ENCODE results near the gene ICE2.
A peak's percentile ranks its signal among the peaks of the same experiment; 100 is the strongest.

Gene ICE2, protein sequence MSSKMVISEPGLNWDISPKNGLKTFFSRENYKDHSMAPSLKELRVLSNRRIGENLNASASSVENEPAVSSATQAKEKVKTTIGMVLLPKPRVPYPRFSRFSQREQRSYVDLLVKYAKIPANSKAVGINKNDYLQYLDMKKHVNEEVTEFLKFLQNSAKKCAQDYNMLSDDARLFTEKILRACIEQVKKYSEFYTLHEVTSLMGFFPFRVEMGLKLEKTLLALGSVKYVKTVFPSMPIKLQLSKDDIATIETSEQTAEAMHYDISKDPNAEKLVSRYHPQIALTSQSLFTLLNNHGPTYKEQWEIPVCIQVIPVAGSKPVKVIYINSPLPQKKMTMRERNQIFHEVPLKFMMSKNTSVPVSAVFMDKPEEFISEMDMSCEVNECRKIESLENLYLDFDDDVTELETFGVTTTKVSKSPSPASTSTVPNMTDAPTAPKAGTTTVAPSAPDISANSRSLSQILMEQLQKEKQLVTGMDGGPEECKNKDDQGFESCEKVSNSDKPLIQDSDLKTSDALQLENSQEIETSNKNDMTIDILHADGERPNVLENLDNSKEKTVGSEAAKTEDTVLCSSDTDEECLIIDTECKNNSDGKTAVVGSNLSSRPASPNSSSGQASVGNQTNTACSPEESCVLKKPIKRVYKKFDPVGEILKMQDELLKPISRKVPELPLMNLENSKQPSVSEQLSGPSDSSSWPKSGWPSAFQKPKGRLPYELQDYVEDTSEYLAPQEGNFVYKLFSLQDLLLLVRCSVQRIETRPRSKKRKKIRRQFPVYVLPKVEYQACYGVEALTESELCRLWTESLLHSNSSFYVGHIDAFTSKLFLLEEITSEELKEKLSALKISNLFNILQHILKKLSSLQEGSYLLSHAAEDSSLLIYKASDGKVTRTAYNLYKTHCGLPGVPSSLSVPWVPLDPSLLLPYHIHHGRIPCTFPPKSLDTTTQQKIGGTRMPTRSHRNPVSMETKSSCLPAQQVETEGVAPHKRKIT

GRCh38 chr15:60478566-60479360 is at the start of gene ICE2:
TSS of gene ICE2 (minus strand) at chr15:60479142. CDS start at chr15:60477977, 1,165 bp downstream.
- peak; percentile 90 to 98 (median 97) for DNase-seq

- no peak for DNase-seq
Observed at GRCh38 chr15:60528530-60528929, 49.6 kb upstream of the ICE2 start.

GRCh38 chr15:60527456-60527855 is 48.5 kb upstream of the ICE2 start:
- no peak for DNase-seq

DNA sequence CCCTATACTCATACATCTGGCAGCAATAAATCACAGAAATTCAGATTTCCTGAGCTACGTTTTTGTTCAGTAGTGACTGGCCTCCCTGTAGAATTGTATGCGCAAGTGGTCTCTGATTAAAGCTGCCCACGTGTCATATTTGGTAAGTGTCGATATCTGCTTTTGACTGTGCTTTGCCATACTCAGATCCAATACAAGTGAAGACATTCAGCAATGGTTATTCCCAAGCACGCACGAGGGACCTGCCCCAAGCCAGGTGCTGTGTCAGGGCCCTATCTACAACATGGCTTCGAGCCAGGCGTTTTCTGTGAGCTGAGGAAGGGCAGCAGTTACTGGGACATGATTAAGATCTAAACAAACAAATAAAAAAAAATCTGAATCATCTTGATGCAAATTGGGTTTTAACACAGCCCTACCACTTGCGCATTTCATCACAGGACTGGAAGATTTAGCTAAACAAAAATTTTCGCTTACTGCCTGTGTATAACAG is 47.2 kb upstream of the ICE2 start:
- peak in 1 of 3 experiments; percentile 42 for DNase-seq

- DNase-seq, result no peak
Observed at GRCh38 chr15:60525341-60526039, 46.5 kb upstream of the ICE2 start.

DNA sequence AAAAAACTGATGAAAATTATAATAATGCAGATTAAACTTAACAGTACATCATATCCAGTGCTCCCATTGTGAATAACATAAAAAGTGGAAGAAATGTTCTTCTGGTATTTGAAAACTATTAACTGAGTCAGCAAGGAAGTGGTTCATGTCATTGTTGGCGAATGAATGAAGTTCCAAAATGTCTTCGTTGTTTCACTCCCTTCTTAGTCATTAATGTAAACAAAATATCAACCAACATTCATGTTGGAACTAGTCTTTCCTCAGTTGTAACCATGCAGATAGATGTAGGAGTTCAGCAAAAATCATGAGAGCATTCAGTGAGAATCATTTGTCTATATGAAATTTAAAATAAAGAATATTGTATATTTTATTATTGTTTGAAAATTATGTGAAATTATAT is 44.1 kb upstream of the ICE2 start:
- no peak for DNase-seq

DNA sequence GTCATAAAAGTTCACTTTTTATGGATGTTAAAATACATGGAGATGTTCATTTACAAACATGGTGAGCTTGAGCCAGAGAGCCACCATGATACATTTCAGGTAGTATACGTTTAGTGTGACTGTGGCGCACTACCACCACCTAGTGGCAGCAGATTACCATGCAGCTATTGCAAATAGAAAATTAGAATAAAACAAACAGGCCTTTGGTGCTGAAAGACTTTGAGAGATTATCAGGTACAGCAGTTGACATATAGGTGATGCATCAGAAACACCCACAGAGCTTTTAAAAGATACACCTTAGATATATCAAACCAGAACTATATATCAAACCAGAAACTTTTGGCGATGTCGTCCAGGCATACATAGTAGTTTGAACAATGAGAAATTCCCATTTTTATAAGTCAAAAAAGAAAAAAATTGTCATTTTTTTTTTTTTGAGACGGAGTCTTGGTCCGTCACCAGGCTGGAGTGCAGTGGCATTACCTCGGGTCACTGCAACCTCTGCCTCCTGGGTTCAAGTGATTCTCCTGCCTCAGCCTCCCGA is 42.0 kb upstream of the ICE2 start:
- peak; percentile 55 to 86 (median 58) for DNase-seq

- DNase-seq, result peak in 1 of 3 experiments; percentile 20
Observed at GRCh38 chr15:60520013-60520824, 41.3 kb upstream of the ICE2 start.

GRCh38 chr15:60519218-60519617 is 40.3 kb upstream of the ICE2 start:
- no peak for DNase-seq

DNA sequence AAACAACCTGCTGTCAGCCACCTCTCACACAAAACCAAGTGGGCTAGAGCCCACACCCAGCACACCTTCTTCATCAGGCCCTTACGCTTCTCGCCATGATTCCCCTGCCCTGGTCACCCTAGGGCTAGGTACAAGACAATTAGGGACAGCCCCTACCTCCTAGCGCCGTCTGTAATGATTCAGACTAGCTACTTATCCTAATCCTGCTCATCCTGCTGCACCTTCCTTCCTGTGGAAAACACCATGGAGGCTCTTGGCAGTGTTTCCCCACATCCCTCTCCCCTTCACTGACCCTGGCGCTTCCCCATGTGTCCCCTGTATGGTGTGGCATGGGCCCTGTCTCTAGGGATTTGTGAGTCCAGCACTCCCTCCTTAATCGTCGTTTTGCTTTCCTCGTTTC is 39.6 kb upstream of the ICE2 start:
- DNase-seq, result no peak

DNA sequence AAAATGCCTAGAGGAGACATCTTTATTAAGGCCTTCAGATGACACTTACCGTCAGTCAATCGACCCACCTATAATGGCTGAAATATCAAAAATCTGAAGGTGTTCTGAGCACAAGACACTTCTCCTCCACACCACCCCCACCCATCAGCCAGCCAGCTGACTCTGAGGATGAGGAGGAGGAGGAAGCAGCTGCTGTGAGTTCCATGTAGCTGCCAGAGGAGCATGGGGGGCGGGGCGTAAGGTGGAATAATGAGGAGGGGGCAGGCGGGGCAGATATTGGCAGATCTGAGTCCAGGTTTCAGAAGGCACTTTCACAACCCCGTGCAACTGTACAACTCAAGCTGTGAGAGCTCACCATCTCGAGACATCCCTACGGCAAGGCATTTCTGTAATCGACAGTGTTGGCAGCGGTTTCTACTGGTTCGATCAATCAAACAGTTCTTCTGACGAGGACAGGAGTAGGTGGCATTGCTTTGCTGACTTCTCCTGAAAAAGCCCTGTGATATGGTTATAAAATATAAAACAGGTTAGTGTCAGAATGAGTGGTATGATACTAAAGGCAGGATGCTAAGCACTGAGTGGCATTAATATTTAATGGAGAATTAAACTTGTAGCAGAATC is 35.4 kb upstream of the ICE2 start:
- no peak for DNase-seq

- DNase-seq, result no peak
Observed at GRCh38 chr15:60513676-60514075, 34.7 kb upstream of the ICE2 start.

DNA sequence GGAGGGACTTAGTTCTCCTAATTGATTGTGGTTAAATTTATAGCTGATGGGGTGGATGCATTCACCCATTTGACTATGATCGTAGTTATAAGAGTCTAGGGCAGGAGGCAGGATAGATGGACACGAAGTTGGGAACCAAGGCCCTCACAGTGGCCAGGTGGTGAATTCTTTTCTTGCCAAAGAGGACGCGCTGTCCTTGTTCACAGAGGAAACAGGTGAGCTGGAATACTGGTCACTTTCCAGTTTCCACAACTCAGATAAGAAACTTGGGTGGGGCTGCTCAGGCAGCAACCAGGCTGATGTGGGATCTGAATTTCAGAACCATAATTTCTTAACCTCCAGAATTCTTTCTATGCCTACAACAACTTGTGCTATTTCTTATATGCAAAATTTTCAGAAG is 34.0 kb upstream of the ICE2 start:
- no peak for DNase-seq

GRCh38 chr15:60511351-60512031 is 32.5 kb upstream of the ICE2 start:
- no peak for DNase-seq

GRCh38 chr15:60510006-60510405 is 31.1 kb upstream of the ICE2 start:
- no peak for DNase-seq

GRCh38 chr15:60509470-60509869 is 30.5 kb upstream of the ICE2 start:
- DNase-seq, result no peak

DNA sequence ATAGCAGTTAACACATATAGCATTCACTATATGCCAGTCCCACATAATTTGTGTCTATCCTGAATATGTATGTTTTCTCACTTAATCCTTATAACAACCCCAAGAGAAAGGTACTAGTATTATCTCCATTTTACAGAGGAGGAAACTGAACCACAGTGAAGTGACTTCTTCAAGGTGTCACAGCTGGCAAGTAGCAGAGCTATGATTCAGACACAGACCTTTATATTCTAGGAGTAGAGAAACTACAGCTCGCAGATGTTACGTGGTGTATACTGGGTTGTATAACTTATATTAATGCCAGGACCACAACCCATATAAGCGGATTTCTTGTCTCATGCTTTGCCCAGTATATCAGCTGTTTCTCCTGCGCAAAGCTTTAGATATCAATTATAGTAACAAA is 29.5 kb upstream of the ICE2 start:
- DNase-seq, result no peak

- DNase-seq, result peak; percentile 40 to 82 (median 48)
Observed at GRCh38 chr15:60507596-60508424, 28.9 kb upstream of the ICE2 start.

GRCh38 chr15:60496853-60497252 is 17.9 kb upstream of the ICE2 start:
- no peak for DNase-seq
